Keratinocyte (primary cell): ENCODE results near the gene COL25A1. TPM values are rescaled to one million over a fixed set of nuclear protein-coding genes. Genes with fewer than 3 reads are reported as not detected.

ENCODE experiments used
- DNase-seq: peaks from one replicate; pipeline ENCODE4 v3.0.0-alpha.2; 2011; ENCODE audit warnings: low read depth, missing footprints, low spot score
- FAIRE-seq: peaks from 2 replicates; lab custom pipeline; 2011; peaks lifted over from hg19 to GRCh38; lab: Jason Lieb, UNC
- H2AFZ ChIP-seq: 2 replicates; pipeline ENCODE4 v1.6.0; 2012; ENCODE audit warnings: low read length, control low read depth, inconsistent platforms; ENCODE audit not compliant: control insufficient read depth
- H3K27ac ChIP-seq: 2 replicates; pipeline ENCODE4 v1.5.1; 2011; ENCODE audit warnings: low read length; ENCODE audit not compliant: control insufficient read depth, insufficient read depth
- H3K27me3 ChIP-seq: 3 replicates; pipeline ENCODE4 v1.6.0; 2011; ENCODE audit warnings: low read length; ENCODE audit not compliant: control insufficient read depth, insufficient read depth; ENCODE audit errors: extremely low read depth
- H3K36me3 ChIP-seq, 2 experiments: 2 replicates in 1 of 2; 3 replicates in 1 of 2; pipeline ENCODE4 v1.5.1; 2011; ENCODE audit warnings: low read length in 2 of 2, mild to moderate bottlenecking in 1 of 2; ENCODE audit not compliant: control insufficient read depth in 2 of 2, insufficient read depth in 2 of 2; ENCODE audit errors: extremely low read depth in 1 of 2
- H3K4me1 ChIP-seq: 3 replicates; pipeline ENCODE4 v1.5.1; 2011; ENCODE audit warnings: low read length; ENCODE audit not compliant: control insufficient read depth, insufficient read depth; ENCODE audit errors: extremely low read depth
- H3K4me2 ChIP-seq: 3 replicates; pipeline ENCODE4 v1.6.0; 2011; ENCODE audit warnings: low read depth, low read length; ENCODE audit not compliant: control insufficient read depth, insufficient read depth; ENCODE audit errors: extremely low read depth
- H3K4me3 ChIP-seq, 3 experiments: fragments of 200-600 bp in 1 of 3; sonication (generic) in 1 of 3; 2 replicates in 2 of 3; 3 replicates in 1 of 3; pipeline ENCODE4 v1.5.1; 2011 to 2016; ENCODE audit warnings: low read length in 3 of 3, mild to moderate bottlenecking in 3 of 3, control low read depth in 2 of 3, inconsistent platforms in 1 of 3, low read depth in 1 of 3, mixed read lengths in 1 of 3, mixed run types in 1 of 3, moderate library complexity in 1 of 3; ENCODE audit not compliant: control insufficient read depth in 2 of 3, insufficient read depth in 2 of 3; ENCODE audit errors: extremely low read depth in 1 of 3
- H3K79me2 ChIP-seq: 2 replicates; pipeline ENCODE4 v1.6.0; 2012; ENCODE audit warnings: low read length; ENCODE audit not compliant: control insufficient read depth, insufficient read depth
- H3K9ac ChIP-seq: 3 replicates; pipeline ENCODE4 v1.6.0; 2011; ENCODE audit warnings: low read length; ENCODE audit not compliant: control insufficient read depth, insufficient read depth; ENCODE audit errors: extremely low read depth
- H3K9me1 ChIP-seq: 3 replicates; pipeline ENCODE4 v1.6.0; 2011; ENCODE audit warnings: low read length; ENCODE audit not compliant: control insufficient read depth, insufficient read depth; ENCODE audit errors: extremely low read depth
- H3K9me3 ChIP-seq: 2 replicates; pipeline ENCODE4 v1.5.1; 2012; ENCODE audit warnings: low read depth, low read length; ENCODE audit not compliant: control insufficient read depth
- H4K20me1 ChIP-seq: 3 replicates; pipeline ENCODE4 v1.6.0; 2011; ENCODE audit warnings: low read length; ENCODE audit not compliant: control insufficient read depth, insufficient read depth; ENCODE audit errors: extremely low read depth
- EZH2 ChIP-seq: IDR thresholded peaks from one replicate; pipeline ENCODE4 v1.6.1; 2012; ENCODE audit warnings: inconsistent platforms, mild to moderate bottlenecking, low read length, moderate library complexity
- dilution Hi-C: fragments of 300-500 bp; cut with MboI; formaldehyde crosslinking; loops from one replicate; pipeline ENCODE4 v1.7.0; 2020; ENCODE audit warnings: low sequenced_read_pairs; ENCODE audit not compliant: extremely low pct_ligation_motif_present
- polyA plus RNA-seq, 5 experiments: library from polyadenylated mRNA; depleted of rRNA in 3 of 5; stranded (reverse) in 3 of 5; stranded (forward) in 1 of 5; unstranded in 1 of 5; fragments of >200 nt; gene quantifications; 1 replicate in 1 of 5; 2 replicates in 3 of 5; 3 replicates in 1 of 5; pipeline versions ENCODE4 v1.2.1 to v1.2.3, GENCODE V29; 2011 to 2012; ENCODE audit warnings: missing spikeins in 2 of 5, low read depth in 1 of 5, low replicate concordance in 1 of 5
- TF ChIP-seq, protein P1 (sequence below), 3 experiments: IDR thresholded peaks in 1 of 3; conservative IDR thresholded peaks in 1 of 3; optimal IDR thresholded peaks in 1 of 3; 2 replicates in 2 of 3; 3 replicates in 1 of 3; pipeline versions ENCODE3 to v1.5.1; 2011; ENCODE audit warnings: low read length in 3 of 3, mild to moderate bottlenecking in 3 of 3, moderate library complexity in 2 of 3, control low read depth in 1 of 3, inconsistent platforms in 1 of 3; ENCODE audit not compliant: insufficient read depth in 2 of 3; ENCODE audit errors: extremely low read depth in 1 of 3

Gene COL25A1
- polyA plus RNA-seq, 1 donor (not counting 4 experiments of a cell fraction or from before 2014, with no cell fraction given) = not detected

DNA sequence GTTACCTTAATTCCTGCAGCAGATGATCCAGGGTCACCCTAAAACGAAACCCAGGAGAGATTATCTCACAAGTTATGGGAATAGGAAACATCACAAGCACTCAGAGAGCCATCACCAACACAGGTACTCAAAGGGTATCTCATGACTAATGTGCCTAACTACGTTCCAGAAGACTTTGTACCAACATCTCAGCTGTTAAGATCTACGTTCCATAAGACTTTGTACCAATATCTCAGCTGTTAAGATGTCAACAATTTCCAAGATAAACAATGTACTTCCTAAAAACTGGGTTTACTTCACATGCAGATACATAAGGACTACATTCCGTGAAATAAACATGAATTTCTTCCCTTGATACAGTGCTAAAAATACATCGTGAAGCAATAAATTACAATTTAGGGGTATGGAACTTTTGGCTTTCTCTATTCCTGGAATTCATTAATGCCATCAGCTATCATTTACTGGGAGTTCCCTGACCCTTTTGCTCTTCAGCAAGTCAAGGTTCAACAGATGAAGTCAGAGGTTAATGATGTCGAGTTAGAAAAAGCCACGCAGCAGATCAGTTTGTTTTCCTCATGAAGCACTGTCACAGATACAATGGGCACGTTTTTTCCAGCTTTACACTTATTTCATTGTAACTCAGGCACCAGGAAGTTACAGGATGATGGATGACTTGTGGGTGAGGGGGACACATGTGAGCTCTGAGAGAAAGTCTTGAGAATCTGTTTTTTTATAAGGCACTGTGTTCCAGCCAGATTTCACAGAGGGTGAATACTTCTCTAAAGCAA is 412.6 kb downstream of the COL25A1 start:
- H4K20me1 ChIP-seq = no peaks in the 10 kb centered on the region
- dilution Hi-C loops = no loop called here
- no peak overlapping the region for H3K27ac ChIP-seq
- H3K4me1 ChIP-seq = no peaks in the 10 kb centered on the region
- no peaks in the 10 kb centered on the region for H3K9me1 ChIP-seq
- no peak for TF ChIP-seq EZH2
- TF ChIP-seq, protein P1, sequence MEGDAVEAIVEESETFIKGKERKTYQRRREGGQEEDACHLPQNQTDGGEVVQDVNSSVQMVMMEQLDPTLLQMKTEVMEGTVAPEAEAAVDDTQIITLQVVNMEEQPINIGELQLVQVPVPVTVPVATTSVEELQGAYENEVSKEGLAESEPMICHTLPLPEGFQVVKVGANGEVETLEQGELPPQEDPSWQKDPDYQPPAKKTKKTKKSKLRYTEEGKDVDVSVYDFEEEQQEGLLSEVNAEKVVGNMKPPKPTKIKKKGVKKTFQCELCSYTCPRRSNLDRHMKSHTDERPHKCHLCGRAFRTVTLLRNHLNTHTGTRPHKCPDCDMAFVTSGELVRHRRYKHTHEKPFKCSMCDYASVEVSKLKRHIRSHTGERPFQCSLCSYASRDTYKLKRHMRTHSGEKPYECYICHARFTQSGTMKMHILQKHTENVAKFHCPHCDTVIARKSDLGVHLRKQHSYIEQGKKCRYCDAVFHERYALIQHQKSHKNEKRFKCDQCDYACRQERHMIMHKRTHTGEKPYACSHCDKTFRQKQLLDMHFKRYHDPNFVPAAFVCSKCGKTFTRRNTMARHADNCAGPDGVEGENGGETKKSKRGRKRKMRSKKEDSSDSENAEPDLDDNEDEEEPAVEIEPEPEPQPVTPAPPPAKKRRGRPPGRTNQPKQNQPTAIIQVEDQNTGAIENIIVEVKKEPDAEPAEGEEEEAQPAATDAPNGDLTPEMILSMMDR (optimal IDR thresholded peaks at IDR 0.05 in 1 of 3, IDR thresholded peaks at IDR 0.05 in 1 of 3, conservative IDR thresholded peaks at IDR 0.05 in 1 of 3; ENCODE audit: extremely low read depth in 1 of 3, insufficient read depth in 2 of 3, low read length in 3 of 3) = no peak
- H3K27me3 ChIP-seq = no peaks in the 10 kb centered on the region
- no peak for DNase-seq
- H3K4me2 ChIP-seq = no peak overlapping the region
- no peaks in the 10 kb centered on the region for H3K79me2 ChIP-seq
- no peak overlapping the region for H3K9ac ChIP-seq
- H3K36me3 ChIP-seq = no peaks in the 10 kb centered on the region
- H2AFZ ChIP-seq = no peak overlapping the region
- H3K4me3 ChIP-seq = no peak overlapping the region
- FAIRE-seq = no peak
- H3K9me3 ChIP-seq = no peaks in the 10 kb centered on the region

DNA sequence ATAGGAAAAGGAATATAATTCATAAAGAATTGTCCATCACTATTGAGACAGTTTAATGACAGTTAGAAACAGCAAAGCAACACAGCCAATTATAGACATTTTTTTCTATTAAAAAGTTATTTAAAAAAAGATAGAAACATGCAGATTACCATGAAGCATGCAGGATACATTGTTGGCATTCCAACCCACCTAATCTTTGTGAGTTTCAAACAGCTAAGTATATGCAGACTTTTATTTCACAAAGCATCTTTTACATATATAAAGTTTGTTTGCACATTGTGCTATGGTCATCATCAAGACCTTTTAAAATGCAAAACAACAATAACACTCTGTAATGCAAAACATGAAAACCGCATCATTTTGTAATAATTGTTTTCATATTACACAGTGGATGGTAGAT is 413.7 kb downstream of the COL25A1 start:
- Histone ChIP-seq H3K9me3 (no peaks in the 10 kb centered on the region), H3K36me3 (no peaks in the 10 kb centered on the region), H4K20me1 (no peaks in the 10 kb centered on the region), H3K9me1 (no peaks in the 10 kb centered on the region), H3K27ac (no peak overlapping the region), H3K9ac (no peak overlapping the region), H3K4me2 (no peak overlapping the region), H2AFZ (no peak overlapping the region), H3K27me3 (no peaks in the 10 kb centered on the region), H3K4me1 (no peaks in the 10 kb centered on the region), H3K79me2 (no peaks in the 10 kb centered on the region), H3K4me3 (no peak overlapping the region)
- FAIRE-seq (no peak), DNase-seq (no peak)
- dilution Hi-C loops = no loop called here
- TF ChIP-seq, protein P1 (optimal IDR thresholded peaks at IDR 0.05 in 1 of 3, IDR thresholded peaks at IDR 0.05 in 1 of 3, conservative IDR thresholded peaks at IDR 0.05 in 1 of 3; ENCODE audit: extremely low read depth in 1 of 3, insufficient read depth in 2 of 3, low read length in 3 of 3) = no peak
- TF ChIP-seq EZH2 = no peak
